SK-N-SH (cell line): Measurements from ENCODE around the gene ST6GALNAC2.

Experiments used
- CTCF ChIP-seq: fragments of 200-600 bp; sonication (generic); IDR thresholded peaks from 2 replicates; pipeline ENCODE4 v1.6.1; 2017; ENCODE audit warnings: antibody characterized with exemption, mild to moderate bottlenecking, moderate library complexity
- EP300 ChIP-seq, 2 experiments: IDR thresholded peaks; 2 replicates each; pipeline versions ENCODE4 v1.4.0 to v1.6.1; 2012; ENCODE audit warnings: borderline replicate concordance in 1 of 2, low read depth in 1 of 2, low read length in 1 of 2
- EZH2phosphoT487 ChIP-seq: fragments of 200-600 bp; sonication (generic); IDR thresholded peaks from 2 replicates; pipeline ENCODE4 v1.6.1; 2017; ENCODE audit warnings: low read depth, mixed run types, mild to moderate bottlenecking, antibody characterized with exemption, moderate library complexity, borderline replicate concordance
- JUND ChIP-seq: IDR thresholded peaks from 2 replicates; pipeline ENCODE4 v1.4.0; 2012
- MAX ChIP-seq: IDR thresholded peaks from 2 replicates; pipeline ENCODE4 v1.4.0; 2012; ENCODE audit warnings: low read depth
- POLR2AphosphoS5 ChIP-seq: IDR thresholded peaks from 2 replicates; pipeline ENCODE4 v1.6.1; 2012; ENCODE audit warnings: low read depth, low read length
- RAD21 ChIP-seq: IDR thresholded peaks from 2 replicates; pipeline ENCODE4 v1.6.1; 2012; ENCODE audit warnings: mild to moderate bottlenecking, low read length
- TAF1 ChIP-seq: IDR thresholded peaks from 2 replicates; pipeline ENCODE4 v1.6.1; 2012; ENCODE audit warnings: low read depth, mild to moderate bottlenecking, low read length, moderate library complexity, borderline replicate concordance

GRCh38 chr17:76535788-76536510 is 49.7 kb downstream of the ST6GALNAC2 start:
- TF ChIP-seq RAD21 (no peak), CTCF (no peak), EP300 (IDR thresholded peaks at IDR 0.05; ENCODE audit: borderline replicate concordance in 1 of 2, low read depth in 1 of 2, low read length in 1 of 2) (no peak), TAF1 (no peak), JUND (no peak), EZH2phosphoT487 (no peak), MAX (no peak), POLR2AphosphoS5 (no peak)
